Loucy (cell line): Measurements from ENCODE around the gene RBM26.

Experiments used
- H2AFZ ChIP-seq: fragments of 200-600 bp; sonication (generic); 2 replicates; pipeline ENCODE4 v1.6.0; 2016; ENCODE audit warnings: antibody characterized with exemption, mild to moderate bottlenecking, low read length, moderate library complexity
- H3F3A ChIP-seq: fragments of 200-600 bp; 2 replicates; pipeline ENCODE4 v1.6.0; 2016; ENCODE audit warnings: antibody characterized with exemption, low read depth, mild to moderate bottlenecking
- H3K27me3 ChIP-seq: fragments of 200-600 bp; sonication (generic); 2 replicates; pipeline ENCODE4 v1.6.1; 2014; ENCODE audit warnings: low read length, mild to moderate bottlenecking; ENCODE audit not compliant: insufficient read depth, poor library complexity, severe bottlenecking
- H3K36me3 ChIP-seq: fragments of 200-600 bp; sonication (generic); 2 replicates; pipeline ENCODE4 v1.6.1; 2016; ENCODE audit warnings: low read length; ENCODE audit not compliant: insufficient read depth
- H3K4me1 ChIP-seq: fragments of 200-600 bp; sonication (generic); 2 replicates; pipeline ENCODE4 v1.5.1; 2014; ENCODE audit warnings: low read length, mild to moderate bottlenecking; ENCODE audit not compliant: insufficient read depth, poor library complexity, severe bottlenecking
- H3K4me2 ChIP-seq: fragments of 200-600 bp; sonication (generic); 2 replicates; pipeline ENCODE4 v1.6.0; 2014; ENCODE audit warnings: antibody characterized with exemption, low read length, low read depth, mild to moderate bottlenecking; ENCODE audit not compliant: poor library complexity, severe bottlenecking
- H3K4me3 ChIP-seq: fragments of 200-600 bp; sonication (generic); 2 replicates; pipeline ENCODE4 v1.5.1; 2014; ENCODE audit warnings: low read length, mild to moderate bottlenecking, mixed read lengths; ENCODE audit not compliant: poor library complexity, severe bottlenecking
- H3K79me2 ChIP-seq: fragments of 200-600 bp; sonication (generic); 2 replicates; pipeline ENCODE4 v1.6.1; 2014; ENCODE audit warnings: low read length; ENCODE audit not compliant: insufficient read depth
- H3K9ac ChIP-seq: fragments of 200-600 bp; sonication (generic); 2 replicates; pipeline ENCODE4 v1.6.0; 2014; ENCODE audit warnings: mild to moderate bottlenecking, low read depth, low read length, moderate library complexity; ENCODE audit not compliant: poor library complexity, severe bottlenecking
- H3K9me2 ChIP-seq: fragments of 200-600 bp; sonication (generic); replicated peaks from 2 replicates; pipeline ENCODE4 v1.6.1; 2016; ENCODE audit warnings: low read depth, low read length, mixed read lengths
- H3K9me3 ChIP-seq: fragments of 200-600 bp; sonication (generic); 2 replicates; pipeline ENCODE4 v1.6.1; 2014; ENCODE audit warnings: mild to moderate bottlenecking, antibody characterized with exemption, low read length, low read depth; ENCODE audit not compliant: insufficient read depth
- H4K20me1 ChIP-seq: fragments of 200-600 bp; sonication (generic); 2 replicates; pipeline ENCODE4 v1.6.0; 2014; ENCODE audit warnings: antibody characterized with exemption, low read length, mild to moderate bottlenecking; ENCODE audit not compliant: insufficient read depth, poor library complexity, severe bottlenecking
- CTCF ChIP-seq: fragments of 200-600 bp; sonication (generic); conservative IDR thresholded peaks from 2 replicates; pipeline ENCODE4 v1.5.1; 2014; ENCODE audit warnings: mild to moderate bottlenecking, antibody characterized with exemption, low read length
- EZH2phosphoT487 ChIP-seq: fragments of 200-600 bp; IDR thresholded peaks from 2 replicates; pipeline ENCODE4 v1.6.1; 2018; ENCODE audit warnings: antibody characterized with exemption, mild to moderate bottlenecking, moderate library complexity, borderline replicate concordance

The RBM26 gene

GRCh38 chr13:79423340-79423739 is 17.3 kb upstream of the RBM26 start:
- H3K9me3 ChIP-seq, result no peaks in the 10 kb centered on the region
- no peaks in the 10 kb centered on the region for H3K36me3 ChIP-seq
- H3K4me2 ChIP-seq, result no peak overlapping the region
- no peaks in the 10 kb centered on the region for H3K27me3 ChIP-seq
- H3K9ac ChIP-seq, result no peak overlapping the region
- H3K4me1 ChIP-seq, result peaks cover 8% of the 10 kb centered on the region
- H2AFZ ChIP-seq, result no peak overlapping the region
- H3K4me3 ChIP-seq, result no peak overlapping the region
- no peaks in the 10 kb centered on the region for H3F3A ChIP-seq
- TF ChIP-seq CTCF (no peak), EZH2phosphoT487 (no peak)
- no peaks in the 10 kb centered on the region for H4K20me1 ChIP-seq
- H3K79me2 ChIP-seq, result no peaks in the 10 kb centered on the region
- H3K9me2 ChIP-seq, result no peaks in the 10 kb centered on the region

- H3K4me1 ChIP-seq, result no peaks in the 10 kb centered on the region
- no peak for TF ChIP-seq CTCF
- TF ChIP-seq EZH2phosphoT487, result no peak
- no peaks in the 10 kb centered on the region for H3K9me2 ChIP-seq
- no peaks in the 10 kb centered on the region for H3K27me3 ChIP-seq
- no peak overlapping the region for H3K4me2 ChIP-seq
- no peaks in the 10 kb centered on the region for H3F3A ChIP-seq
- H3K9ac ChIP-seq, result no peak overlapping the region
- no peaks in the 10 kb centered on the region for H3K36me3 ChIP-seq
- no peaks in the 10 kb centered on the region for H4K20me1 ChIP-seq
- no peak overlapping the region for H2AFZ ChIP-seq
- no peaks in the 10 kb centered on the region for H3K9me3 ChIP-seq
- no peak overlapping the region for H3K4me3 ChIP-seq
- no peaks in the 10 kb centered on the region for H3K79me2 ChIP-seq
Observed at GRCh38 chr13:79419365-79419764, 13.3 kb upstream of the RBM26 start.

- no peaks in the 10 kb centered on the region for H3K36me3 ChIP-seq
- TF ChIP-seq CTCF, result no peak
- no peak for TF ChIP-seq EZH2phosphoT487
- H3K79me2 ChIP-seq, result no peaks in the 10 kb centered on the region
- no peaks in the 10 kb centered on the region for H3K4me1 ChIP-seq
- no peak overlapping the region for H3K9ac ChIP-seq
- no peaks in the 10 kb centered on the region for H3F3A ChIP-seq
- no peak overlapping the region for H2AFZ ChIP-seq
- no peak overlapping the region for H3K4me2 ChIP-seq
- H3K4me3 ChIP-seq, result no peak overlapping the region
- H4K20me1 ChIP-seq, result no peaks in the 10 kb centered on the region
- no peaks in the 10 kb centered on the region for H3K9me2 ChIP-seq
- H3K9me3 ChIP-seq, result no peaks in the 10 kb centered on the region
- H3K27me3 ChIP-seq, result no peaks in the 10 kb centered on the region
Observed at GRCh38 chr13:79417741-79418140, 11.7 kb upstream of the RBM26 start.
